Esophagus muscularis mucosa (tissue), 4 donors: ENCODE data around the gene FAM222A.

ENCODE experiments used
- EP300 ChIP-seq: sonication (generic); formaldehyde crosslinking; IDR thresholded peaks from one replicate; pipeline ENCODE4 v1.6.1; 2017; ENCODE audit warnings: antibody characterized with exemption
- POLR2A ChIP-seq: fragments of 450-650 bp; IDR thresholded peaks from one replicate; pipeline ENCODE4 v1.6.1; 2017; ENCODE audit warnings: antibody characterized with exemption, moderate library complexity, mild to moderate bottlenecking, low read depth
- TF ChIP-seq, protein P1 (sequence below), 3 experiments: fragments of 200-600 bp in 2 of 3; fragments of 450-650 bp in 1 of 3; sonication (generic) in 2 of 3; IDR thresholded peaks; one replicate each; pipeline ENCODE4 v1.5.1; 2017 to 2019; ENCODE audit warnings: antibody characterized with exemption in 3 of 3, mild to moderate bottlenecking in 2 of 3, moderate library complexity in 1 of 3

DNA sequence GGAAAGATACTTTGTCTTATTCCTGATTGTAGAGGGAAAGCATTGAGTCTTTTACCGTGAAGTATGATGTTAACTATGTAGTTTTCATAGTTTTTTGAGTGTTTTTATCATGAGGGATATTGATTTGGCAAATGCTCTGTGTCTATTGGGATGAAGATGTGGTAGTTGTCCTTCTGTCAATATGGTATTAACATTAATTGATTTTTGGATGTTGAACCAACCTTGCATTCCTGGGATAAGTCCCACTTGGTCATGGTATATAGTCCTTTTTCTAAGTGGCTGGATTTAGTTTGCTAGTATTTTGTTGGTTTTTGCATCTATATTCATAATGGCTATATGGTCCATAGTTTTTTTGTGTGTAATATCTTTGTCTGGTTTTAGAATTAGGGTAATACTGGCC is 42.8 kb downstream of the FAM222A start:
- TF ChIP-seq, protein P1, sequence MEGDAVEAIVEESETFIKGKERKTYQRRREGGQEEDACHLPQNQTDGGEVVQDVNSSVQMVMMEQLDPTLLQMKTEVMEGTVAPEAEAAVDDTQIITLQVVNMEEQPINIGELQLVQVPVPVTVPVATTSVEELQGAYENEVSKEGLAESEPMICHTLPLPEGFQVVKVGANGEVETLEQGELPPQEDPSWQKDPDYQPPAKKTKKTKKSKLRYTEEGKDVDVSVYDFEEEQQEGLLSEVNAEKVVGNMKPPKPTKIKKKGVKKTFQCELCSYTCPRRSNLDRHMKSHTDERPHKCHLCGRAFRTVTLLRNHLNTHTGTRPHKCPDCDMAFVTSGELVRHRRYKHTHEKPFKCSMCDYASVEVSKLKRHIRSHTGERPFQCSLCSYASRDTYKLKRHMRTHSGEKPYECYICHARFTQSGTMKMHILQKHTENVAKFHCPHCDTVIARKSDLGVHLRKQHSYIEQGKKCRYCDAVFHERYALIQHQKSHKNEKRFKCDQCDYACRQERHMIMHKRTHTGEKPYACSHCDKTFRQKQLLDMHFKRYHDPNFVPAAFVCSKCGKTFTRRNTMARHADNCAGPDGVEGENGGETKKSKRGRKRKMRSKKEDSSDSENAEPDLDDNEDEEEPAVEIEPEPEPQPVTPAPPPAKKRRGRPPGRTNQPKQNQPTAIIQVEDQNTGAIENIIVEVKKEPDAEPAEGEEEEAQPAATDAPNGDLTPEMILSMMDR (IDR thresholded peaks at IDR 0.05), result no peak
- TF ChIP-seq POLR2A (no peak), EP300 (no peak)
